Measurements from ENCODE around the gene ZNF565.
"Not testable (repeated sequence)": the region's sequence is repeated elsewhere in the genome, so short reads cannot be mapped to it uniquely, and the experiment has no call there.

Gene ZNF565

DNA sequence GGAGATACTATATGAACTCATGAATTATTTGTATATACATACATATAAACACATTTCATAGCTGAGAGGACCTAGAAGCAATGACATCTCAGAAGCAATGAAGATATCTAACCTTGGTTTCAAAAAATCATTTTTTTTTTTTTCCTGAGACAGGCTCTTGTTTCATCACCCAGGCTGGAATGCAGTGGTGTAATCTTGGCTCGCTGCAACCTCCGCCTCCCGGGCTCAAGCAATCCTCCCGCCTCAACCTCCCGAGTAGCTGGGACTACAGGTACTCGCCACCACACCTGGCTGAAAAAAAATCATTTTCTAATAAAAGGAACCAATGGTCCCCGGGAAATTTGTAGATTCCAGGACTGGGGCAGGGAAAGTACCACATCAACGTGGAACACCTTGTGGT lies 4.0 kb downstream of the ZNF565 start:
- no peak for DNase-seq

GRCh38 chr19:36209372-36209771 lies 5.1 kb downstream of the ZNF565 start:
- DNase-seq = no peak

- DNase-seq = no peak
Measured at GRCh38 chr19:36207605-36208252, 6.7 kb downstream of the ZNF565 start.

DNA sequence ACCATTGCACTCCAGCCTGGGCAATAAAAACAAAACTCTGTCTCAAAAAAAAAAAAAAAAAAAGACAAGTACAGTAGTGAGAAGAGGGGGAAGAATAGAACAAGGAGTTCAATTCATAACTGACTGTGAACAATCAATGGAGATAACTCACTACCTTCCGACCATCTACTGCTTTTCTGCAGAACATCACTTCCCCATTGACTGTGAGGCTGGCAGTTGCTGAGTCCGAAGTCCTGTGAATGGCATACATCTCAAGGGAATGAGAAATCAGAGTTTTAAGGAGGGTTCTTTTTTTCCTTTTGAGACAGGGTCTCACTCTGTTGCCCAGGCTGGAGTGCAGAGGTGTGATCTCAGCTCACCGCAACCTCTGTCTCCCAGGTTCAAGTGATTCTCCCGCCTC lies 11.2 kb downstream of the ZNF565 start:
- no peak for DNase-seq

- DNase-seq = no peak
Measured at GRCh38 chr19:36201684-36202083, 12.8 kb downstream of the ZNF565 start.

- no peak for DNase-seq
Measured at GRCh38 chr19:36198119-36198518, 16.3 kb downstream of the ZNF565 start.

GRCh38 chr19:36196249-36196648 lies 18.2 kb downstream of the ZNF565 start:
- no peak for DNase-seq

GRCh38 chr19:36186722-36187121 lies 27.7 kb downstream of the ZNF565 start:
- DNase-seq = not testable (repeated sequence)

- DNase-seq = no peak
Measured at GRCh38 chr19:36183245-36183628, 31.2 kb downstream of the ZNF565 start.

GRCh38 chr19:36182612-36183244 lies 31.7 kb downstream of the ZNF565 start:
- DNase-seq = no peak

DNA sequence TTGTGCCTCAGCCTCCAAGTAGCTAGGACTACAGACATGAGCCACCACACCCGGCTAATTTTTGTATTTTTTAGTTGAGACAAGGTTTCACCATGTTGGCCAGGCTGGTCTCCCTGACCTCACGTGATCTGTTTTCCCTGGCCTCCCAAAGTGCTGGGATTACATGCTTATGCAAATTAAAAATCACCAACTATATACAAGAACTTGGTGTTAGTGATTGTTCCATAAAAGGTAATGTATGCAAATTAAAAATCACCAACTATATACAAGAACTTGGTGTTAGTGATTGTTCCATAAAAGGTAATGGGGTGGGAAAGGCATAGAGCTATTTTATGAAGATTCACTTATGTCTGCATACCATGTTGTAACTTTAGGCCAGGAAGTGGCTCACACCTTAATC lies 35.4 kb downstream of the ZNF565 start:
- not testable (repeated sequence) for DNase-seq

- DNase-seq = not testable (repeated sequence)
Measured at GRCh38 chr19:36173846-36174245, 40.6 kb downstream of the ZNF565 start.

- DNase-seq = no peak
Measured at GRCh38 chr19:36172852-36173251, 41.6 kb downstream of the ZNF565 start.

- no peak for DNase-seq
Measured at GRCh38 chr19:36169084-36169760, 45.2 kb downstream of the ZNF565 start.

DNA sequence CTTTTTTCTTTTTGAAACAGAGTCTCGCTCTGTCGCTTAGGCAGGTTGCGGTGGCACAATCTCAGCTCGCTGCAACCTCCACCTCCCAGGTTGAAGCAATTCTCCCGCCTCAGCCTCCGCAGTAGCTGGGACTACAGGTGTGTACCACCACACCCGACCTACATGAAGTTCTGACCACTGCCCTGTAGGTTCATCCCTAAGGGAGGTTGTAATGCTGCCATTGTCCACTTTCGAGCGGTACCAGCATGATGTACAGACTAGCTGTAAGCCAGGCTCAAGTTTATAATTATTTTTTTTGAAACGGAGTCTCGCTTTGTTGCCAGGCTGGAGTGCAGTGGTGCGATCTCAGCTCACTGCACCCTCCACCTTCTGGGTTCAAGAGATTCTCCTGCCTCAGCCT lies 50.7 kb downstream of the ZNF565 start:
- DNase-seq = no peak

DNA sequence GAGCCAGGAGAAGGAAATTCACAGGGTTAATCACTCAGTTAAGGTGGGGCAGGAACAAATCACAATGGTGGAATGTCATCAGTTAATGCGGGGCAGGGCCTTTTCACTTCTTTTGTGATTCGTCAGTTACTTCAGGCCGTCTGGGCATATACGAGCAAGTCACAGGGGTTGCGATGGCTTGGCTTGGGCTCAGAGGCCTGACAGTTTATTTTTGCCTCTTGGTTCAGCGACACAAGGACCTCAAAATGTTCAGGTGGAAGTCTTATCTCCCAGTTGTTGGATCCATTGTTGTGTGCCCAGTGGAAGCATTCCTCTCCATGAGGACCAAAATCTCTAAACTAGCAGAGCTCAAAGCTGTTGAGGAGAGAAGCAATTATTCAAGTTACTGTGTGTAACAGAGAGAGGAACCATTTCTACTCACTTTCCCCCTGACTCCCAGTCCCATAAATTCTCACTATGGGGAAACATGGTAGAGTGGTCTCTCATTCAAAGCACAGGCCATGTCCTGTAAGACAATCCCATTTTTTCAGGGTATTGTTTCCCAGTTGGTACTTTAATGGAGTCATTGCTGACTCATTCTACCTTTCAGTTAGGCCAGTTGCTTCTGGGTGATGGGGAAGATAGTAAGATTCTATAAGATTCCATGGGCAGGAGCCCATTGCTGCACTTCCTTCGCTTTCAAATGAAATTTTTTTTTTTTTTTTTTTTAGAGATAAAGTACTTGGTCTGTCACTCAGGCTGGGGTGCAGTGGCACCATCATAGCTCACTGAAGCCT lies 53.5 kb downstream of the ZNF565 start:
- DNase-seq = no peak

DNA sequence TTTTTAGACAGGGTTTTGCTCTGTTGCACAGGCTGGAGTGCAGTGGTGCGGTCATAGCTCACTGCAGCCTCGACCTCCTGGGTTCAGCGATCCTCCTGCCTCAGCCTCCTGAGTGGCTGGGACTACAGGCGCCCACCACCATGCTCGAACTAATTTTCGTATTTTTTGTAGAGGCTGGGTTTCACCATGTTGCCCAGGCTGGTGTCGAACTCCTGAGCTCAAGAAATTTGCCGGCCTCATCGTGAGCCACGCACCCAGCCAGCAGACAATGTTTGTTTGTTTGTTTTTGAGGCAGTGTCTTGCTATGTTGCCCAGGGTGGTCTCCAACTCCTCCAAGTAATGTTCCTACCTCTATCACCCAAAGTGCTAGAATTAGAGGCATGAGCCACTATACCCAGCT lies 61.3 kb downstream of the ZNF565 start:
- no peak for DNase-seq

GRCh38 chr19:36152352-36153091 lies 61.9 kb downstream of the ZNF565 start, which contains the start of gene COX7A1:
Gene COX7A1, minus strand, starts transcription at chr19:36152447. Its CDS starts 40 bp downstream, at chr19:36152407.
- DNase-seq = no peak

GRCh38 chr19:36152019-36152351 lies 62.5 kb downstream of the ZNF565 start:
- no peak for DNase-seq

GRCh38 chr19:36151144-36152018 lies 63.1 kb downstream of the ZNF565 start:
- no peak for DNase-seq

- no peak for DNase-seq
Measured at GRCh38 chr19:36150586-36150985, 63.9 kb downstream of the ZNF565 start.
